MCF 10A (cell line): ENCODE results near the gene CCDC110. TPM values are rescaled to one million over a fixed set of nuclear protein-coding genes. Genes with fewer than 3 reads are reported as not detected.

Source experiments
- BruUV-seq: library from RNA; stranded (reverse); fragments of 400-500 nt; replicated peaks from 2 replicates; lab custom pipeline; 2021; lab: Mats Ljungman, UMichigan
- CTCF ChIA-PET: fragments of 300-600 bp; sonication (Branson Sonifier 250); formaldehyde crosslinking; extraction: SDS; loops from one replicate; lab custom pipeline; 2021; ENCODE audit warnings: antibody characterized with exemption, inconsistent platforms; lab: Yijun Ruan, JAX
- POLR2A ChIA-PET: fragments of 300-600, 350-650 bp; sonication (Branson Sonifier 250); formaldehyde crosslinking; extraction: SDS; loops from one replicate; lab custom pipeline; 2020; ENCODE audit warnings: antibody characterized with exemption, inconsistent platforms; lab: Yijun Ruan, JAX
- DNase-seq: peaks from one replicate; pipeline ENCODE4 v3.0.0-alpha.2; 2018; ENCODE audit not compliant: unreplicated experiment
- H3K27ac Mint-ChIP-seq: one replicate; pipeline ENCODE4 v1.8.0; 2022; ENCODE audit warnings: mild to moderate bottlenecking, low read depth, mixed read lengths; ENCODE audit not compliant: unreplicated experiment
- H3K27me3 Mint-ChIP-seq: one replicate; pipeline ENCODE4 v1.8.0; 2022; ENCODE audit warnings: mixed read lengths; ENCODE audit not compliant: insufficient read depth, unreplicated experiment
- H3K36me3 Mint-ChIP-seq: one replicate; pipeline ENCODE4 v1.8.0; 2022; ENCODE audit warnings: mild to moderate bottlenecking, moderate library complexity, mixed read lengths; ENCODE audit not compliant: insufficient read depth, unreplicated experiment
- H3K4me1 Mint-ChIP-seq: one replicate; pipeline ENCODE4 v1.8.0; 2022; ENCODE audit warnings: mixed read lengths; ENCODE audit not compliant: insufficient read depth, unreplicated experiment
- H3K4me3 Mint-ChIP-seq: one replicate; pipeline ENCODE4 v1.8.0; 2022; ENCODE audit warnings: mild to moderate bottlenecking, moderate library complexity, mixed read lengths; ENCODE audit not compliant: unreplicated experiment
- H3K9me3 Mint-ChIP-seq: one replicate; pipeline ENCODE4 v1.8.0; 2022; ENCODE audit warnings: mixed read lengths; ENCODE audit not compliant: unreplicated experiment
- intact Hi-C: fragments of 100-400 bp; cut with micrococcal nuclease; formaldehyde crosslinking; loops from 2 replicates; pipeline ENCODE4 v1.14.1; 2022
- total RNA-seq: library from RNA; stranded (reverse); gene quantifications from 2 replicates; pipeline ENCODE4 v1.2.3, GENCODE V29; 2022
- TF ChIP-seq, protein P1 (sequence below): fragments of 200-600 bp; IDR thresholded peaks from one replicate; pipeline ENCODE4 v1.8.0; 2022; ENCODE audit warnings: antibody characterized with exemption, mild to moderate bottlenecking; ENCODE audit not compliant: unreplicated experiment

CCDC110 gene
- total RNA-seq, 1 experiment from 2014 or later: not detected

GRCh38 chr4:185395238-185395955 is 76.1 kb downstream of the CCDC110 start, which contains the start of gene LRP2BP:
LRP2BP (minus strand) TSS chr4:185395924; CDS start chr4:185378186, 17,738 bp downstream.
- Mint-ChIP-seq H3K27me3 (no peaks in the 10 kb centered on the region), H3K4me1 (peaks cover 7% of the 10 kb centered on the region), H3K36me3 (peaks cover 36% of the 10 kb centered on the region), H3K4me3 (peak within 1 kb of the TSS; percentile 88), H3K27ac (peak within 1 kb of the TSS; percentile 99), H3K9me3 (no peaks in the 10 kb centered on the region)
- DNase-seq: peak; percentile 84
- POLR2A ChIA-PET: interaction anchor here (0.7 to 6.7 kb wide), 15 partner anchors 10 to 663 kb away, joined by 3 to 81 read pairs (median 7); partner anchors contain the start of genes CFAP97, SNX25 and UFSP2
- TSS peak; percentile 70 for BruUV-seq
- CTCF ChIA-PET: interaction anchor here (1.0 kb wide), 1 partner anchor 16 kb away, joined by 4 read pairs; no protein-coding TSS in a partner anchor
- TF ChIP-seq, protein P1, sequence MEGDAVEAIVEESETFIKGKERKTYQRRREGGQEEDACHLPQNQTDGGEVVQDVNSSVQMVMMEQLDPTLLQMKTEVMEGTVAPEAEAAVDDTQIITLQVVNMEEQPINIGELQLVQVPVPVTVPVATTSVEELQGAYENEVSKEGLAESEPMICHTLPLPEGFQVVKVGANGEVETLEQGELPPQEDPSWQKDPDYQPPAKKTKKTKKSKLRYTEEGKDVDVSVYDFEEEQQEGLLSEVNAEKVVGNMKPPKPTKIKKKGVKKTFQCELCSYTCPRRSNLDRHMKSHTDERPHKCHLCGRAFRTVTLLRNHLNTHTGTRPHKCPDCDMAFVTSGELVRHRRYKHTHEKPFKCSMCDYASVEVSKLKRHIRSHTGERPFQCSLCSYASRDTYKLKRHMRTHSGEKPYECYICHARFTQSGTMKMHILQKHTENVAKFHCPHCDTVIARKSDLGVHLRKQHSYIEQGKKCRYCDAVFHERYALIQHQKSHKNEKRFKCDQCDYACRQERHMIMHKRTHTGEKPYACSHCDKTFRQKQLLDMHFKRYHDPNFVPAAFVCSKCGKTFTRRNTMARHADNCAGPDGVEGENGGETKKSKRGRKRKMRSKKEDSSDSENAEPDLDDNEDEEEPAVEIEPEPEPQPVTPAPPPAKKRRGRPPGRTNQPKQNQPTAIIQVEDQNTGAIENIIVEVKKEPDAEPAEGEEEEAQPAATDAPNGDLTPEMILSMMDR: no peak
- intact Hi-C loops: loop anchor here (1.0 to 5.0 kb wide), 2 partner anchors 185 to 202 kb away; no protein-coding TSS in a partner anchor

Other genes starting within 250 kb of the CCDC110 start
- gene LRP2BP, start 75.8 kb downstream of the CCDC110 start, total RNA-seq: 0.64 and 0.70 TPM in 2 replicates
- gene ANKRD37, start 74.9 kb downstream of the CCDC110 start, total RNA-seq: 4.4 and 5.5 TPM in 2 replicates
- gene UFSP2, start 45.8 kb downstream of the CCDC110 start, total RNA-seq: 44.4 and 46.4 TPM in 2 replicates
- gene PDLIM3, start 63.8 kb upstream of the CCDC110 start, total RNA-seq: 0.22 and 0.30 TPM in 2 replicates